Cortex of kidney (tissue), 1 donor: ENCODE measurements around the gene ZNF30.
"Not testable (repeated sequence)": the region's sequence is repeated elsewhere in the genome, so short reads cannot be mapped to it uniquely, and the experiment has no call there.

Source experiments
- DNase-seq: peaks from one replicate; lab custom pipeline; 2025; lab: John Stamatoyannopoulos, UW

ZNF30 gene

GRCh38 chr19:34985249-34986022 is 58.7 kb downstream of the ZNF30 start:
- no peak for DNase-seq

- DNase-seq = no peak
Measured at GRCh38 chr19:34988119-34988518, 61.4 kb downstream of the ZNF30 start.

- no peak for DNase-seq
Measured at GRCh38 chr19:34989298-34989697, 62.6 kb downstream of the ZNF30 start.

GRCh38 chr19:34990578-34991192 is 64.0 kb downstream of the ZNF30 start:
- DNase-seq = no peak

- DNase-seq = no peak
Measured at GRCh38 chr19:34991542-34992333, 65.0 kb downstream of the ZNF30 start.

GRCh38 chr19:34992582-34992981 is 65.9 kb downstream of the ZNF30 start:
- DNase-seq = not testable (repeated sequence)

- no peak for DNase-seq
Measured at GRCh38 chr19:34994286-34994642, 67.6 kb downstream of the ZNF30 start.
